T-helper 17 cell (primary cell): ENCODE results near the gene POLRMT. TPM values are rescaled to one million over a fixed set of nuclear protein-coding genes. Genes with fewer than 3 reads are reported as not detected.
A peak's percentile ranks its signal among the peaks of the same experiment; 100 is the strongest.
"Not testable (repeated sequence)": the region's sequence is repeated elsewhere in the genome, so short reads cannot be mapped to it uniquely, and the experiment has no call there.

Experiments
- ATAC-seq: fragments of 150-1000 bp; cut with Tn5 transposase; 2 replicates; pipeline ENCODE4 v1.10.0; 2021; ENCODE audit warnings: mild to moderate bottlenecking, moderate library complexity
- DNase-seq, 3 donors: peaks; one replicate each; pipeline versions ENCODE4 v3.0.0 to v3.0.0-alpha.2; 2020 to 2021
- H3K9me3 ChIP-seq: one replicate; pipeline ENCODE4 v1.7.0; 2013; ENCODE audit warnings: low read length, mild to moderate bottlenecking; ENCODE audit not compliant: control insufficient read depth, poor library complexity, severe bottlenecking
- H3K27ac Mint-ChIP-seq: one replicate; pipeline ENCODE4 v1.8.0; 2022; ENCODE audit warnings: mild to moderate bottlenecking, moderate library complexity, mixed read lengths
- H3K27me3 Mint-ChIP-seq: one replicate; pipeline ENCODE4 v1.8.0; 2022; ENCODE audit warnings: mixed read lengths
- H3K36me3 Mint-ChIP-seq: one replicate; pipeline ENCODE4 v1.8.0; 2022; ENCODE audit warnings: low read depth, mixed read lengths
- H3K4me1 Mint-ChIP-seq: one replicate; pipeline ENCODE4 v1.8.0; 2022; ENCODE audit warnings: mild to moderate bottlenecking, mixed read lengths
- H3K4me3 Mint-ChIP-seq: one replicate; pipeline ENCODE4 v1.8.0; 2022; ENCODE audit warnings: mild to moderate bottlenecking, moderate library complexity, mixed read lengths
- total RNA-seq, 4 donors: library from RNA in 2 of 4; stranded (reverse) in 2 of 4; gene quantifications; one replicate each; pipeline ENCODE4 v1.2.3 and lab custom pipeline; 2022 to 2026

The POLRMT gene
- total RNA-seq, 2 donors from 2014 or later = 61.3 to 64.7 TPM

DNA sequence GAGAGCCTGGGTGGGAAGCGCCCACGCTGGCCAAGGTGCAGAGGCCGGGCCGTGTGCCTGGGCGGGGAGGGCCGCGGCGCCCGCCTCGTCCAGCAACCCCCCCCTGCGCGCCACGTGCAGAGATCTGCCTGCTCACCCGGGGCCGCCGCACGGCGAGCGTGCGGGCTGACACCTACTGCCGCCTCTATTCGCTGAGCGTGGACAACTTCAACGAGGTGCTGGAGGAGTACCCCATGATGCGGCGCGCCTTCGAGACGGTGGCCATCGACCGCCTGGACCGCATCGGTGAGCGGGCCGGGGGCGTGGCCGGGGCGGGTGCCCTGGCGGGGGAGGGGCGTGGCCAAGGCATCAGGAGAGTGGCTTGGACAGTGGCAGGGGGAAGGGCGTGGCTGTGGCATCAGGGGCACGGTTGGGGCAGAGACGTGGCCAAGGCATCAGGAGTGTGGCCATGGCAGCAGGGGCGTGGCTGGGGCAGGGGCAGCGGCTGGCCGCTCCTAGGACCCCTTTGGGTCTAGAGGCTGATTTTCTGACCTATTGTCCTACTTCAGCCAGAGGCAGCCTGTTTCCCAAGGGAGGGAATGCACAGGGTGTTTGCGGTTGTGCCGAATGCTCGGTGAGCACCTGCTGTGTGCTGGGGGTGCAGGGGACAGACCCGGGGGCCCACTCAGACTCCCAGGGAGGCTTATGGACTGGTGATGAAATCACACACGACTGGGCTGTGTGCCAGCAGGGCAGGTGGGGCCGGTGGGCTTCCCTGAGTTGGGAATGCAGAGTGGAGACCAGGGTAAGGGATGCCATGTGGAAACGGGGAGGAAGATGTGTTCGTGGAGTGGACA, 19.4 kb downstream of the POLRMT start:
- no peaks in the 10 kb centered on the region for H3K9me3 ChIP-seq
- ATAC-seq (no peak), DNase-seq (no peak)
- Mint-ChIP-seq H3K36me3 (no peaks in the 10 kb centered on the region), H3K4me3 (peak overlapping the region; percentile 71), H3K27me3 (no peaks in the 10 kb centered on the region), H3K4me1 (peaks cover 10% of the 10 kb centered on the region), H3K27ac (no peak overlapping the region)

GRCh38 chr19:612941-613340, 20.4 kb downstream of the POLRMT start:
- H3K4me3 Mint-ChIP-seq = no peak overlapping the region

DNA sequence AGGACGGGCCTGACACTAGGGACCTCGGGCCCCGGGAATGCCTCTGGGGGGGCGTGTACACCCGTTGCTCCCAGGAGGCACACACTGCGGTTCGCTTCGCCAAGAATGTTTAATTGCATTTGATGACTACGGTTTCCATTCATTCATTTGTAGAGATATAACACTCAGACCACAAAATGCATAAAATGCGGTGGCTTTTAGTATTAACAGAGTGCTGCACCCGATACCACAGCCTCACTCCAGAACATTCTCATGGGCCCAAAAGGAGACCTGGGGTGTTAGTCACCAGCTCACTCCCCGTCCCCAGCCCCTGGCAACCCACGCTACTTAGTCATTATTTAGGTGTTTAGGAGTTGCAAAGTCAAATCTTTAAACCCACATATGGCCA, 21.9 kb downstream of the POLRMT start:
- H3K27me3 Mint-ChIP-seq = no peaks in the 10 kb centered on the region
- H3K9me3 ChIP-seq = no peaks in the 10 kb centered on the region
- peaks cover 10% of the 10 kb centered on the region for H3K4me1 Mint-ChIP-seq
- H3K4me3 Mint-ChIP-seq = peak overlapping the region; percentile 99
- H3K36me3 Mint-ChIP-seq = no peaks in the 10 kb centered on the region
- ATAC-seq (peak; percentile 43), DNase-seq (no peak)
- H3K27ac Mint-ChIP-seq = peak overlapping the region; percentile 93

More at GRCh38 chr19:612941-613340, 20.4 kb downstream of the POLRMT start:
- H3K27me3 Mint-ChIP-seq = no peaks in the 10 kb centered on the region
- peaks cover 10% of the 10 kb centered on the region for H3K4me1 Mint-ChIP-seq
- no peak overlapping the region for H3K27ac Mint-ChIP-seq
- no peaks in the 10 kb centered on the region for H3K36me3 Mint-ChIP-seq
- H3K9me3 ChIP-seq = no peaks in the 10 kb centered on the region
- ATAC-seq = no peak
- no peak for DNase-seq

DNA sequence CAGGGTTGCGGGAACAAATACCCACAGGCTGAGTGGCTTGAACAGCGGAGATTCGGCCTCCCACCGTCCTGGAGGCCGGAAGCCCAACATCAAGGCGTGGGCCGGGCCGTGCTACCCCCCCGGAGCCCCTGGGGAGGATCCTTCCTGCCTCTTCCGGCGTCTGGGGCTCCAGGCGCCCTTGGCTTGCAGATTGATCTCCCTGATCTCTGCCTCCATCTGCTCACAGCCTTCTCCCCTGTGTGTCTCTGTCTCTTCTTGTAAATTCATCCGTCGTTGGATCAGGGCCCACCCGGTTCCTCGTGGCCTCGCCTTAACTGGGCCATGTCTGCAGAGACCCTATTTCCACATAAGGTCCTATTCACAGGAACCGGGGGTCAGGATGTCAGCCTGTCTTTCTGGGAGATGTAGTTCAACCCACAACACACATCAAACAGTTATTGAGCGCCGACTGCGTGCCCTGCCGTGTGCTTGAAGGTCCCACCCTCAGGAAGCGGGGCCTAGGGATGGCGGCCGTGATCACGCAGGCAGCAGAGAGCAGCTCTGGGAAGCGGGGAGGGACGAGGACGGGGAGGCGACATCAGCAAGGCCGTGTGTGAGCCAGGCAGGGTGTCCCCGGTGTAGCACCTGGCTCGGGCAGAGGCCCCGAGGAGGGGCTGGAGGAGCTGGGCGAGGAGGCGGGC, 22.4 kb downstream of the POLRMT start:
- no peaks in the 10 kb centered on the region for H3K36me3 Mint-ChIP-seq
- no peaks in the 10 kb centered on the region for H3K9me3 ChIP-seq
- peak overlapping the region; percentile 99 for H3K4me3 Mint-ChIP-seq
- DNase-seq (peak in 2 of 3 donors; percentile 47 to 51), ATAC-seq (peak; percentile 70)
- peak overlapping the region; percentile 93 for H3K27ac Mint-ChIP-seq
- H3K27me3 Mint-ChIP-seq = no peaks in the 10 kb centered on the region
- peaks cover 10% of the 10 kb centered on the region for H3K4me1 Mint-ChIP-seq

DNA sequence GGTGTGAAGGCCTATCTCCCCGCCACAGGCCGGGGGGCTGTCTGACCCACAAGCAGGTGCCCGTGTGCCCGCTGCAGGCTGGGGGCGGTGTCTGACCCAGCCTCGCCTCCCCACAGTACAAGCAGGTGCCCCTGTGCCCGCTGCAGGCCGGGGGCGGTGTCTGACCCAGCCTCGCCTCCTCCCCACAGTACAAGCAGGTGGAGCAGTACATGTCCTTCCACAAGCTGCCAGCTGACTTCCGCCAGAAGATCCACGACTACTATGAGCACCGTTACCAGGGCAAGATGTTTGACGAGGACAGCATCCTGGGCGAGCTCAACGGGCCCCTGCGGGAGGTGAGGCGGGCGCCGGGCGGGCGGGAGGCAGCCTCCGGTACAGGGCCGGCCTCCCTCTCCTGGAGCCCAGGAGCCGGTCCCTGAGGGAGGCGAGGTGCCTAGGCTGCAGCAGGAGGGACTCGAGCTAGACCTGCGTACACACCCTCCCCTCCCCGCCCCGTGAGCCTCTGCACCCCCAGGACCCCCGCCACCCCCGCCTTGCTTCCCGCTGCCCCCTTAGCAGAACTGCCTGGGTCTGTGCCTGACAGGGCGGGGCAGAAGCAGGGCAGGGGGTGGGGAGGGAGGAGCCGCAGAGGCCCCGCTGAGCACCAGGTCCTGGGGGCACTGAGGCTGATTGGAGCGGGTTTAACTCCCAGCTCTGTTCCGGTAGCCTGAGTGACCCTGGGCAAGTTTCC, 23.1 kb downstream of the POLRMT start:
- peak overlapping the region; percentile 99 for H3K4me3 Mint-ChIP-seq
- peak; percentile 65 for ATAC-seq
- H3K27ac Mint-ChIP-seq = peak overlapping the region; percentile 93

DNA sequence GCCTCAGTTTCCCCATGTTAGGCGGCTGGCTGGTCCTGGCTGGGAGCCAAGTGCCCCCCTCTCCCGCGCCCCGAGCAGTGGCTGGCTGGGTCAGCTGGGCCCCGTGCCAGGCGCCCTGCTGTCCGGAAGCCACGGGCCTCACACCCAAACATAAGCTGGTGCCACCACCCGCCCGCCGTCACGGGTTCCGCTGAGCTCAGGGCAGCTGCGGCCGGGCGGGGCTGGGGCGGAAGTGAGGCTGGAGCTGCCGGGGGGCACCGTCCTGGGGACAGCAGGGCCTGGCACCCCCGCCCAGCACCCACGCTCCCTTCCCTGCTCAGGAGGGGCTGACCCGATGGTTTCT, 24.4 kb downstream of the POLRMT start:
- Mint-ChIP-seq H3K27ac (no peak overlapping the region), H3K4me1 (peaks cover 10% of the 10 kb centered on the region), H3K4me3 (no peak overlapping the region), H3K36me3 (no peaks in the 10 kb centered on the region), H3K27me3 (no peaks in the 10 kb centered on the region)
- ATAC-seq (no peak), DNase-seq (no peak)
- no peaks in the 10 kb centered on the region for H3K9me3 ChIP-seq

More for the DNA sequence above, 23.1 kb downstream of the POLRMT start:
- Mint-ChIP-seq H3K27me3 (no peaks in the 10 kb centered on the region), H3K4me1 (peaks cover 10% of the 10 kb centered on the region), H3K36me3 (no peaks in the 10 kb centered on the region)
- H3K9me3 ChIP-seq = no peaks in the 10 kb centered on the region
- no peak for DNase-seq

- ATAC-seq (no peak), DNase-seq (no peak)
- H3K9me3 ChIP-seq = no peaks in the 10 kb centered on the region
- no peak overlapping the region for H3K27ac Mint-ChIP-seq
- H3K4me1 Mint-ChIP-seq = peaks cover 10% of the 10 kb centered on the region
- H3K4me3 Mint-ChIP-seq = no peak overlapping the region
- H3K36me3 Mint-ChIP-seq = no peaks in the 10 kb centered on the region
- H3K27me3 Mint-ChIP-seq = no peaks in the 10 kb centered on the region
These were observed 25.0 kb downstream of the POLRMT start for GRCh38 chr19:608155-609003.

GRCh38 chr19:607301-608154, 25.8 kb downstream of the POLRMT start:
- ATAC-seq (no peak), DNase-seq (no peak)
- Mint-ChIP-seq H3K27me3 (no peaks in the 10 kb centered on the region), H3K4me1 (peaks cover 10% of the 10 kb centered on the region), H3K36me3 (no peaks in the 10 kb centered on the region), H3K4me3 (no peak overlapping the region), H3K27ac (no peak overlapping the region)
- no peaks in the 10 kb centered on the region for H3K9me3 ChIP-seq

GRCh38 chr19:605061-605971, 28.0 kb downstream of the POLRMT start:
- not testable (repeated sequence) for DNase-seq, H3K9me3 ChIP-seq, H3K27ac Mint-ChIP-seq, H3K4me1 Mint-ChIP-seq, H3K27me3 Mint-ChIP-seq, ATAC-seq, H3K36me3 Mint-ChIP-seq, H3K4me3 Mint-ChIP-seq

- Mint-ChIP-seq H3K27me3 (no peaks in the 10 kb centered on the region), H3K27ac (no peak overlapping the region), H3K36me3 (no peaks in the 10 kb centered on the region), H3K4me1 (peaks cover 2% of the 10 kb centered on the region), H3K4me3 (no peak overlapping the region)
- DNase-seq (peak in 1 of 3 donors; percentile 24), ATAC-seq (peak; percentile 71)
- H3K9me3 ChIP-seq = no peaks in the 10 kb centered on the region
These were observed 29.0 kb downstream of the POLRMT start for GRCh38 chr19:604355-604754.

DNA sequence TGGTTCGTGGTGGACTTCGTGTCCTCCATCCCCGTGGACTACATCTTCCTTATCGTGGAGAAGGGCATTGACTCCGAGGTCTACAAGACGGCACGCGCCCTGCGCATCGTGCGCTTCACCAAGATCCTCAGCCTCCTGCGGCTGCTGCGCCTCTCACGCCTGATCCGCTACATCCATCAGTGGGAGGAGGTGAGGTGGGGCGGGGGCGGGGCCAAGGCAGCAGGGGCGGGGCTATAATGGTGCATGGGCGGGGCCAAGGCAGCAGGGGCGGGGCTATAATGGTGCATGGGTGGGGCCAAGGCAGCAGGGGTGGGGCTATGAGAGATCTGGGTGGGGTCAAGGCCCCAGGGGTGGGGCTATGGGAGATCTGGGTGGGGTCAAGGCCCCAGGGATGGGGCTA, 29.6 kb downstream of the POLRMT start:
- not testable (repeated sequence) for H3K36me3 Mint-ChIP-seq, H3K27me3 Mint-ChIP-seq, H3K4me1 Mint-ChIP-seq, H3K9me3 ChIP-seq, DNase-seq, H3K4me3 Mint-ChIP-seq, H3K27ac Mint-ChIP-seq
- peak; percentile 73 for ATAC-seq
